ENCODE data around the gene RSRC2. TPM values are rescaled to one million over a fixed set of nuclear protein-coding genes. Genes with fewer than 3 reads are reported as not detected.

The RSRC2 gene
- total RNA-seq, 1 donor from 2014 or later = 126 TPM

DNA sequence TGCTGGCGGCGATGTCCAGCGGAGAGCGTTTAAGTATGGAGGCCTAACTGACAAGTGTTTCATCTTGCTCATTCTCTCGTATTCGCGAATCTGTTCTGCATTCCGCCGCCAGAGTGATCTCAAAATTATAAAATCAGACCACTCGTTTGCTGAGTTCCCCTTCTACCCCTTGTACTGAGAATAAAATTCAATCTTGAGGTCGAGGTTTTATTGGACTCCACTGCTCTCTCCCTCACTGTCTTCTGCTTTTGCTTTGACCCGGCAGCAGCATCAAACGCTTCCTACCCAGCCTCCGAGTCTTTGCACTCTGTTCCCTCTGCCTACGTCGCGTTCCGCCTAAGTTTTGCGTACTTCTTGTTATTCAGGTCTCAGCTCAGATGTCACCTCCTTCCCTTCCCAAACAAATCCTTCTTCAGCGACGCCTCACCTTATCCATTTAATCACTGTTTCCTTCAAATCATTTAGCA is 775 bp upstream of the RSRC2 start:
- H3K9me3 Mint-ChIP-seq = no peaks in the 10 kb centered on the region
- ChIA-PET POLR2A (interaction anchor here (0.6 to 8.6 kb wide), 13 partner anchors 10 to 1682 kb away, joined by 3 to 202 read pairs (median 5); partner anchors contain the start of genes DIABLO, MPHOSPH9, MTRFR and ZCCHC8), CTCF (interaction anchor here (1.8 kb wide), 1 partner anchor 26 kb away, joined by 7 read pairs; the partner anchor contains the start of gene ZCCHC8)
- peaks cover 37% of the 10 kb centered on the region for H3K4me1 Mint-ChIP-seq
- H3K27ac Mint-ChIP-seq = no peak overlapping the region
- no peaks in the 10 kb centered on the region for H3K27me3 Mint-ChIP-seq
- peaks cover 33% of the 10 kb centered on the region for H3K36me3 Mint-ChIP-seq (ENCODE audit: low read depth)
- TF ChIP-seq, protein P1, sequence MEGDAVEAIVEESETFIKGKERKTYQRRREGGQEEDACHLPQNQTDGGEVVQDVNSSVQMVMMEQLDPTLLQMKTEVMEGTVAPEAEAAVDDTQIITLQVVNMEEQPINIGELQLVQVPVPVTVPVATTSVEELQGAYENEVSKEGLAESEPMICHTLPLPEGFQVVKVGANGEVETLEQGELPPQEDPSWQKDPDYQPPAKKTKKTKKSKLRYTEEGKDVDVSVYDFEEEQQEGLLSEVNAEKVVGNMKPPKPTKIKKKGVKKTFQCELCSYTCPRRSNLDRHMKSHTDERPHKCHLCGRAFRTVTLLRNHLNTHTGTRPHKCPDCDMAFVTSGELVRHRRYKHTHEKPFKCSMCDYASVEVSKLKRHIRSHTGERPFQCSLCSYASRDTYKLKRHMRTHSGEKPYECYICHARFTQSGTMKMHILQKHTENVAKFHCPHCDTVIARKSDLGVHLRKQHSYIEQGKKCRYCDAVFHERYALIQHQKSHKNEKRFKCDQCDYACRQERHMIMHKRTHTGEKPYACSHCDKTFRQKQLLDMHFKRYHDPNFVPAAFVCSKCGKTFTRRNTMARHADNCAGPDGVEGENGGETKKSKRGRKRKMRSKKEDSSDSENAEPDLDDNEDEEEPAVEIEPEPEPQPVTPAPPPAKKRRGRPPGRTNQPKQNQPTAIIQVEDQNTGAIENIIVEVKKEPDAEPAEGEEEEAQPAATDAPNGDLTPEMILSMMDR (IDR thresholded peaks at IDR 0.05) = no peak
- ATAC-seq (ENCODE audit: low read depth) (no peak), DNase-seq (no peak)
- intact Hi-C loops (cut with micrococcal nuclease) = loop anchor here (1.0 to 10.0 kb wide), 8 partner anchors 18 to 707 kb away; partner anchors contain the start of genes DENR, DIABLO, MPHOSPH9 and MTRFR
- H3K4me3 Mint-ChIP-seq = no peak overlapping the region

- DNase-seq (no peak), ATAC-seq (ENCODE audit: low read depth) (no peak)
- H3K36me3 Mint-ChIP-seq (ENCODE audit: low read depth) = peaks cover 55% of the 10 kb centered on the region
- no peaks in the 10 kb centered on the region for H3K27me3 Mint-ChIP-seq
- TF ChIP-seq, protein P1 (IDR thresholded peaks at IDR 0.05) = no peak
- H3K9me3 Mint-ChIP-seq = no peaks in the 10 kb centered on the region
- intact Hi-C loops (cut with micrococcal nuclease) = loop anchor here (1.0 to 10.0 kb wide), 2 partner anchors 9 to 711 kb away; partner anchors contain the start of genes MPHOSPH9 and MTRFR
- no peak overlapping the region for H3K4me3 Mint-ChIP-seq
- CTCF ChIA-PET = no interaction called here
- peaks cover 43% of the 10 kb centered on the region for H3K4me1 Mint-ChIP-seq
- H3K27ac Mint-ChIP-seq = peak overlapping the region; percentile 7
- POLR2A ChIA-PET = interaction anchor here (1.2 to 8.6 kb wide), 3 partner anchors 10 to 23 kb away, joined by 3 to 202 read pairs (median 4); partner anchors contain the start of gene ZCCHC8
Observed at GRCh38 chr12:122523846-122524718, 2.7 kb downstream of the RSRC2 start.

- POLR2A ChIA-PET = interaction anchor here (0.6 to 8.6 kb wide), 4 partner anchors 10 to 111 kb away, joined by 3 to 202 read pairs (median 4); partner anchors contain the start of gene ZCCHC8
- DNase-seq (no peak), ATAC-seq (ENCODE audit: low read depth) (no peak)
- Mint-ChIP-seq H3K9me3 (no peaks in the 10 kb centered on the region), H3K36me3 (ENCODE audit: low read depth) (peaks cover 63% of the 10 kb centered on the region), H3K27me3 (no peaks in the 10 kb centered on the region), H3K4me3 (no peak overlapping the region), H3K4me1 (peaks cover 43% of the 10 kb centered on the region), H3K27ac (no peak overlapping the region)
- CTCF ChIA-PET = interaction anchor here (0.7 kb wide), 1 partner anchor 22 kb away, joined by 3 read pairs; no protein-coding TSS in a partner anchor
- TF ChIP-seq, protein P1 (IDR thresholded peaks at IDR 0.05) = no peak
- intact Hi-C loops (cut with micrococcal nuclease) = loop anchor here (10.0 kb wide), 1 partner anchor 712 kb away; the partner anchor contains the start of genes MPHOSPH9 and MTRFR
Observed at GRCh38 chr12:122523280-122523679, 3.5 kb downstream of the RSRC2 start.

- ChIA-PET POLR2A (interaction anchor here (0.6 to 8.6 kb wide), 3 partner anchors 13 to 26 kb away, joined by 4 to 202 read pairs (median 5); partner anchors contain the start of gene ZCCHC8), CTCF (interaction anchor here (0.7 to 1.3 kb wide), 2 partner anchors 11 to 20 kb away, joined by 3 to 4 read pairs; partner anchors contain the start of gene ZCCHC8)
- peaks cover 43% of the 10 kb centered on the region for H3K4me1 Mint-ChIP-seq
- no peaks in the 10 kb centered on the region for H3K9me3 Mint-ChIP-seq
- H3K27me3 Mint-ChIP-seq = no peaks in the 10 kb centered on the region
- ATAC-seq (ENCODE audit: low read depth) (no peak), DNase-seq (no peak)
- peaks cover 88% of the 10 kb centered on the region for H3K36me3 Mint-ChIP-seq (ENCODE audit: low read depth)
- TF ChIP-seq, protein P1 (IDR thresholded peaks at IDR 0.05) = no peak
- H3K27ac Mint-ChIP-seq = no peak overlapping the region
- no peak overlapping the region for H3K4me3 Mint-ChIP-seq
- intact Hi-C loops (cut with micrococcal nuclease) = loop anchor here (10.0 kb wide), 1 partner anchor 714 kb away; the partner anchor contains the start of genes MPHOSPH9 and MTRFR
Observed at GRCh38 chr12:122520676-122521075, 6.1 kb downstream of the RSRC2 start.

Measured in activated B cell treated with CpG ODN at 0.5 μM for 24 hours (primary cell).